ENCODE results near the gene ZNF423.

ZNF423 gene

GRCh38 chr16:49554681-49555080 lies 301.2 kb downstream of the ZNF423 start:
- H3K36me3 ChIP-seq (ENCODE audit: control insufficient read depth, insufficient read depth, low read length): no peaks in the 10 kb centered on the region
- H3K4me3 ChIP-seq (ENCODE audit: extremely low read depth, insufficient read depth, low read length, poor library complexity, severe bottlenecking): no peak overlapping the region
- no peak overlapping the region for H3K27ac ChIP-seq (ENCODE audit: low read depth, low read length, severe bottlenecking)
- H3K4me1 ChIP-seq (ENCODE audit: control insufficient read depth, insufficient read depth, low read length, poor library complexity, severe bottlenecking): peaks cover 7% of the 10 kb centered on the region
- no peaks in the 10 kb centered on the region for H3K9me3 ChIP-seq (ENCODE audit: control insufficient read depth, low read length)
- 92 to 100% methylated on average over 1 to 3 of the region's 3 CpGs for WGBS, 2 experiments (ENCODE audit: insufficient coverage in 2 of 2)

GRCh38 chr16:49552313-49552928 lies 303.5 kb downstream of the ZNF423 start:
- Histone ChIP-seq H3K4me3 (ENCODE audit: extremely low read depth, insufficient read depth, low read length, poor library complexity, severe bottlenecking) (no peak overlapping the region), H3K4me1 (ENCODE audit: control insufficient read depth, insufficient read depth, low read length, poor library complexity, severe bottlenecking) (peaks cover 5% of the 10 kb centered on the region), H3K36me3 (ENCODE audit: control insufficient read depth, insufficient read depth, low read length) (no peaks in the 10 kb centered on the region), H3K9me3 (ENCODE audit: control insufficient read depth, low read length) (no peaks in the 10 kb centered on the region), H3K27ac (ENCODE audit: low read depth, low read length, severe bottlenecking) (no peak overlapping the region)
- 93 to 95% methylated on average over 8 to 10 of the region's 10 CpGs for WGBS, 2 experiments (ENCODE audit: insufficient coverage in 2 of 2)

DNA sequence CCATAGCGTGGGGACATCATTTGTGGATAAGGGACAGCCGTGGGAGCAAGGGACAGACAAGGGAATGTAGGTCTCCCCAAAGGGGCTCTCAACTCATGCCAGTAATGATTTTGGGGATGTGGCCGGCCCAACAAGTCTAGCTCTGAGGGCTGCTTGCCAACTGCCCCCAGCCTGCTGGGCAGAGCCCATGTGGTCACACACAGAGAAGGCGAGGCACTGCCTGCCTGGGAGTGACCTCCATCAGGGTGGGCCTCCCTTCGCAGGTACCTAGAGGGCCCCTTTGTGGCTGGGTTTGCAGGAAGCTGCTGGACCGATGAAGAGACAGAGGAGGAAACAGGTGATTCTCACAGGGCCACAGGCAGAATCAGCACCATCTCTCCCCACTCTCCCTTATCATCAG lies 305.2 kb downstream of the ZNF423 start:
- Histone ChIP-seq H3K27ac (ENCODE audit: low read depth, low read length, severe bottlenecking) (no peak overlapping the region), H3K36me3 (ENCODE audit: control insufficient read depth, insufficient read depth, low read length) (no peaks in the 10 kb centered on the region), H3K9me3 (ENCODE audit: control insufficient read depth, low read length) (no peaks in the 10 kb centered on the region), H3K4me3 (ENCODE audit: extremely low read depth, insufficient read depth, low read length, poor library complexity, severe bottlenecking) (no peak overlapping the region), H3K4me1 (ENCODE audit: control insufficient read depth, insufficient read depth, low read length, poor library complexity, severe bottlenecking) (no peaks in the 10 kb centered on the region)
- 93 to 96% methylated on average over 3 to 4 of the region's 6 CpGs for WGBS, 2 experiments (ENCODE audit: insufficient coverage in 2 of 2)

DNA sequence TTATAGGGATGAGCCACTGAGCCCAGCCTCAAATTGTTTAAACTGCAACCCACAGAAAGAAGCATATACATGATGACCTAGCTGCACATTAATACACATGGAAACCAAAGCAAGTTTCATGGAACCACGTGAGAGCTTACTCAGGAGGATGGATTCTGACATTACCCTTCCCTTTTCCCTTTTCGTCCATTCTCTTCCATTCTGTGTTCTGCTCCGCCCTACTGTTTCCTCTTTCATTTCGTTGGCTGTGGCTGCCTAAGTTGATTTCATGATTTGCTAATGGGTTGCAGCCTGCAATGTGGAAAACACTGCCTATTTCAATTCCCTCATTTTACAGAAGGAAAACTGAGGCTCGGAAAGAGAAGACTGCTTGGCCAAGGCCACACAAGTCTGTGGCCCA lies 305.8 kb downstream of the ZNF423 start:
- H3K4me3 ChIP-seq (ENCODE audit: extremely low read depth, insufficient read depth, low read length, poor library complexity, severe bottlenecking): no peak overlapping the region
- H3K9me3 ChIP-seq (ENCODE audit: control insufficient read depth, low read length): no peaks in the 10 kb centered on the region
- H3K27ac ChIP-seq (ENCODE audit: low read depth, low read length, severe bottlenecking): no peak overlapping the region
- 100% methylated on average over 2 of the region's 5 CpGs for WGBS, 2 experiments (ENCODE audit: insufficient coverage in 2 of 2)
- no peaks in the 10 kb centered on the region for H3K36me3 ChIP-seq (ENCODE audit: control insufficient read depth, insufficient read depth, low read length)
- H3K4me1 ChIP-seq (ENCODE audit: control insufficient read depth, insufficient read depth, low read length, poor library complexity, severe bottlenecking): no peaks in the 10 kb centered on the region

DNA sequence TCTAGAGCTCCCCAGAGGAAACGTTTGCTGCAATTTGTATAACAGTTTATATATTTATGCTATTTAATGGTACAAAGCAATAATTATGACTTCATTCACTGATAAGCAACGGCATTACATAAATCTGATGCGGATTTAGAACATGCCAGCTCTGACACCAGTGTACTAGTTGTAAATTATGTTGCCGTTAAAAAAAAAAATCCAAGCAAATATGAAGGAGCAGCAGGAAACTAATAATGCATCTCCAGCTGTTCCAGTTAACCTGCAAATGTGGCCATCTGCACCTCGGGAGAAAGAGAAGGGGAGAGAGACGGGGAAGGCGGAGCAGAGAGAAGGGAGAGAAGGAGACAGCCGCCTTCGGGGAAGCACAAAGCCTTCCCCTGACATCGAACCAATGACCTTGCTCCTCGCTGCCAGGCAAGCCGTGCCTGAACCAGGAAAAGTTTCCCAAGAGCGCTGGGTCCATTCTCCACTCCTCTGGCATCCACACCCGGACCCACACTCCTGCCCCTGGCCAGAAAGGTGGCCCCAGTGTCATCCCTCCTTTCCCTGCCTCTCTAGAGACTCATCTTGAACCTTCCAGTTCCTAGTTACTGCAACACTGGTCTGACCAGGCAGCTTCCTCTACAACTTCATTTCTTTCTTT lies 307.5 kb downstream of the ZNF423 start:
- 54 to 70% methylated on average over 11 of the region's 14 CpGs for WGBS, 2 experiments (ENCODE audit: insufficient coverage in 2 of 2)
- Histone ChIP-seq H3K4me3 (ENCODE audit: extremely low read depth, insufficient read depth, low read length, poor library complexity, severe bottlenecking) (no peak overlapping the region), H3K27ac (ENCODE audit: low read depth, low read length, severe bottlenecking) (no peak overlapping the region), H3K4me1 (ENCODE audit: control insufficient read depth, insufficient read depth, low read length, poor library complexity, severe bottlenecking) (no peaks in the 10 kb centered on the region), H3K36me3 (ENCODE audit: control insufficient read depth, insufficient read depth, low read length) (no peaks in the 10 kb centered on the region), H3K9me3 (ENCODE audit: control insufficient read depth, low read length) (no peaks in the 10 kb centered on the region)

- no peaks in the 10 kb centered on the region for H3K9me3 ChIP-seq (ENCODE audit: control insufficient read depth, low read length)
- no peaks in the 10 kb centered on the region for H3K4me1 ChIP-seq (ENCODE audit: control insufficient read depth, insufficient read depth, low read length, poor library complexity, severe bottlenecking)
- 94 to 100% methylated on average over 6 to 9 of the region's 9 CpGs for WGBS, 2 experiments (ENCODE audit: insufficient coverage in 2 of 2)
- H3K4me3 ChIP-seq (ENCODE audit: extremely low read depth, insufficient read depth, low read length, poor library complexity, severe bottlenecking): no peak overlapping the region
- H3K36me3 ChIP-seq (ENCODE audit: control insufficient read depth, insufficient read depth, low read length): no peaks in the 10 kb centered on the region
- no peak overlapping the region for H3K27ac ChIP-seq (ENCODE audit: low read depth, low read length, severe bottlenecking)
Measured at GRCh38 chr16:49547448-49547847, 308.5 kb downstream of the ZNF423 start.

- H3K27ac ChIP-seq (ENCODE audit: low read depth, low read length, severe bottlenecking): no peak overlapping the region
- 20% methylated on average over 1 of the region's 1 CpG; no CpG with 5 or more reads in 1 of the 2 experiments for WGBS, 2 experiments (ENCODE audit: insufficient coverage in 2 of 2)
- no peaks in the 10 kb centered on the region for H3K9me3 ChIP-seq (ENCODE audit: control insufficient read depth, low read length)
- no peaks in the 10 kb centered on the region for H3K4me1 ChIP-seq (ENCODE audit: control insufficient read depth, insufficient read depth, low read length, poor library complexity, severe bottlenecking)
- H3K4me3 ChIP-seq (ENCODE audit: extremely low read depth, insufficient read depth, low read length, poor library complexity, severe bottlenecking): no peak overlapping the region
- no peaks in the 10 kb centered on the region for H3K36me3 ChIP-seq (ENCODE audit: control insufficient read depth, insufficient read depth, low read length)
Measured at GRCh38 chr16:49546735-49547134, 309.2 kb downstream of the ZNF423 start.

GRCh38 chr16:49545741-49546448 lies 310.0 kb downstream of the ZNF423 start:
- Histone ChIP-seq H3K4me3 (ENCODE audit: extremely low read depth, insufficient read depth, low read length, poor library complexity, severe bottlenecking) (no peak overlapping the region), H3K9me3 (ENCODE audit: control insufficient read depth, low read length) (no peaks in the 10 kb centered on the region), H3K27ac (ENCODE audit: low read depth, low read length, severe bottlenecking) (no peak overlapping the region), H3K36me3 (ENCODE audit: control insufficient read depth, insufficient read depth, low read length) (no peaks in the 10 kb centered on the region), H3K4me1 (ENCODE audit: control insufficient read depth, insufficient read depth, low read length, poor library complexity, severe bottlenecking) (no peaks in the 10 kb centered on the region)
- 62 to 66% methylated on average over 3 to 5 of the region's 6 CpGs for WGBS, 2 experiments (ENCODE audit: insufficient coverage in 2 of 2)

- Histone ChIP-seq H3K4me3 (ENCODE audit: extremely low read depth, insufficient read depth, low read length, poor library complexity, severe bottlenecking) (no peak overlapping the region), H3K27ac (ENCODE audit: low read depth, low read length, severe bottlenecking) (no peak overlapping the region), H3K9me3 (ENCODE audit: control insufficient read depth, low read length) (no peaks in the 10 kb centered on the region), H3K36me3 (ENCODE audit: control insufficient read depth, insufficient read depth, low read length) (no peaks in the 10 kb centered on the region), H3K4me1 (ENCODE audit: control insufficient read depth, insufficient read depth, low read length, poor library complexity, severe bottlenecking) (no peaks in the 10 kb centered on the region)
- 96 to 100% methylated on average over 1 to 4 of the region's 4 CpGs for WGBS, 2 experiments (ENCODE audit: insufficient coverage in 2 of 2)
Measured at GRCh38 chr16:49545243-49545642, 310.7 kb downstream of the ZNF423 start.

DNA sequence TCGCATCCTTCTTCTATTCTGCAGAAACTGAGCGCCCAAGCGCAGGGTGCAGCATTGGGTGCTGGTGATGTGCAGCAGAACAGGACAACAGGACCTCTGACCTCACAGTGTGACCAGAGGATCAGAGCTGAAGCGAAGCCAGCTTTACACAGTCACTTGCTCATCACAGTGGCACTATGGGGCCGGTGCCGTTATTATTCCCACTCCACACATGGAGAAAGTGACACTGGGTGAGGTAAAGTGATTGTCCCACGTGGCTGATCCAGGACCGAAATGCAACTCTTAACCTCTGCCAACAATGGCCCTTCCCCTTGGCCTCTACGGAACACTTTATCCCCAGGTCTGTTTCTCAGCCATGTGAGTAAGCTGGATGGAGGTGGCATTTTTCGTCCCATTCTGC lies 311.1 kb downstream of the ZNF423 start:
- Histone ChIP-seq H3K36me3 (ENCODE audit: control insufficient read depth, insufficient read depth, low read length) (no peaks in the 10 kb centered on the region), H3K4me1 (ENCODE audit: control insufficient read depth, insufficient read depth, low read length, poor library complexity, severe bottlenecking) (no peaks in the 10 kb centered on the region), H3K4me3 (ENCODE audit: extremely low read depth, insufficient read depth, low read length, poor library complexity, severe bottlenecking) (no peak overlapping the region), H3K9me3 (ENCODE audit: control insufficient read depth, low read length) (no peaks in the 10 kb centered on the region), H3K27ac (ENCODE audit: low read depth, low read length, severe bottlenecking) (no peak overlapping the region)
- WGBS, 2 experiments (ENCODE audit: insufficient coverage in 2 of 2): 91 to 95% methylated on average over 4 of the region's 10 CpGs

DNA sequence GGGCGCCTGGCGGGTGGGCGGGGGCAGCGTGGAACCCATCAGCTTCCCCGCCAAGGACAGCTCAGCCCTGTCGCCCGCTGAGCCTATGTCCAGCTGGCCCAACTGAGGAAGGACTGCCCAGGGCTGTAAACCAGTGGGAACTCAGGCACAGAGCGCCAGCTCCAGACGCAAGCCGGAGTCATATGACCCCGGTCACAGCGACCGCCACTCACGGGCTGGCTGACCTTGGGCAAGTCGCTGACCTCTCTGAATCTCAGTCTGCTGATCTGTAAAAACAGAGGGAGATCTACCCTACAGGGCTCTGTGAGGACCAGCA lies 312.3 kb downstream of the ZNF423 start:
- 87 to 93% methylated on average over 14 to 15 of the region's 15 CpGs for WGBS, 2 experiments (ENCODE audit: insufficient coverage in 2 of 2)
- Histone ChIP-seq H3K36me3 (ENCODE audit: control insufficient read depth, insufficient read depth, low read length) (no peaks in the 10 kb centered on the region), H3K4me1 (ENCODE audit: control insufficient read depth, insufficient read depth, low read length, poor library complexity, severe bottlenecking) (no peaks in the 10 kb centered on the region), H3K4me3 (ENCODE audit: extremely low read depth, insufficient read depth, low read length, poor library complexity, severe bottlenecking) (no peak overlapping the region), H3K27ac (ENCODE audit: low read depth, low read length, severe bottlenecking) (no peak overlapping the region), H3K9me3 (ENCODE audit: control insufficient read depth, low read length) (no peaks in the 10 kb centered on the region)
